CD4-positive, alpha-beta T cell treated with Interleukin-10 for 1 hour (primary cell): ENCODE results near the gene TATDN2.
A peak's percentile ranks its signal among the peaks of the same experiment; 100 is the strongest.

ENCODE experiments used
- DNase-seq: peaks from one replicate; pipeline ENCODE4 v3.0.0-alpha.2; 2020

Gene TATDN2

DNA sequence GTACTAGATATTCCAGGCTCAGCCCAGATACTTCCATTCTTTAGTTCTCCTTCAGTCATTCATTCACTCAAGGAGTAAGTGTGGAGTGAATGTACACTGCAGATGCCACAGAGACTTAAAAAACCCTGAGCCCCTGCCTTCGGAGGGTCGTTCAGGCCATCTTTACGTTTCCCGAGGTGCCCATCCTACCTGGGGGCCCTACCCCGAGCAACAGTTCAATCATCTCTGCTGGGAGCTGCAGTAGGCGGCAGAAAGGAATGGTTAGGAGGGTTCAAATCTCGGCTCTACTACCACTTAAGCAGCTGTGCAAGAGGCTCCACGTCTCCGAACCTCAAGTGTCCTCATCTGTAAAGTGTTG, 72.0 kb downstream of the TATDN2 start:
- no peak for DNase-seq

DNA sequence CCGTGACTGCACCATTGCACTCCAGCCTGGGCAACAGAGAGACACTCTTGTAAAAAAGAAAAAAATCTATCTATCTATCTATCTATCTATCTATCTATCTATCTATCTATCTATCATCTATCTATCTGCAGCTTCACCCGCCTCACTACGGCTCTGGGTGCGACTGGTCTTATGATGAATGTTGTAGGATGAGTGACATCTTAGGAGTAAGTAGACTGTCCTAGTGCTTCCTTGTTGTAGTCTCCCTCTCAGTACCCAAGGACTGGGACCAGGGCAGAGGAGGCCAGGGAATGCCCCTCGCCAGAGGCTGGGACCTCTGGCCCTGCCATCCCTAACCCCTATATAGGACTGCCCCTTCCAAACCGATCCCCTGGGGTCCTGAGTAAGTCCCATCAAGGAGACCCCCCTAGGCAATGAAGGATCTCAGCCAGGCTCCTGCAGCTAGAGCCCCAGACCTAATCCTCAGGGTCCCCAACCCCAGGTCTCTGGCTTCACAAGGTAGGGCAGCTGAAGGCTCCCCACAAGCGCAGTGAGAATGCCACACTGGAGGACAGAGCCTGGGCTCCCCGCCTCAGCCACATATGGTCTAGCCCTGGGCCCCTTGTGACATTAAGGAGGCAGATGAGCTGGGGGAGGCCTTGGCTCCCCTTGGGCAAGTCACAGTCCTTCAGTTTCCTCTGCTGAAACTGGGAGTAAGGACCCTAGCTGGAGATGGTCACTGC, 73.5 kb downstream of the TATDN2 start:
- no peak for DNase-seq

DNA sequence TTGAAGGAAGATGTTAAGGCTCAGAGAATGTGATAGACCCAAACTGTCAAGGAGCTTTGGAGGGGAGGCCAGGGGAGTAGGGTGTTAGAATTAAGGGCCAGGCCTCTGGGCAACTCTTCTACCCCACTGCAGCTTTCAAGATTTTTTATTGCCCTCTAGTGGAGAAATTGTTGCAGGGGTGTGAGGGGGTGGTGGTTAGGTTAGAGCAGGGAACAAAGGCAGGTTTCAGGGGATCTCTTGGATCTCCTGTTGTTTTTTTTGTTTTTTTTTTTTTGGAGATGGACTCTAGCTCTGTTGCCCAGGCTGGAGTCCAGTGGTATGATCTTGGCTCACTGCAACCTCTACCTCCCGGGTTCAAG, 74.1 kb downstream of the TATDN2 start:
- peak; percentile 43 for DNase-seq

DNA sequence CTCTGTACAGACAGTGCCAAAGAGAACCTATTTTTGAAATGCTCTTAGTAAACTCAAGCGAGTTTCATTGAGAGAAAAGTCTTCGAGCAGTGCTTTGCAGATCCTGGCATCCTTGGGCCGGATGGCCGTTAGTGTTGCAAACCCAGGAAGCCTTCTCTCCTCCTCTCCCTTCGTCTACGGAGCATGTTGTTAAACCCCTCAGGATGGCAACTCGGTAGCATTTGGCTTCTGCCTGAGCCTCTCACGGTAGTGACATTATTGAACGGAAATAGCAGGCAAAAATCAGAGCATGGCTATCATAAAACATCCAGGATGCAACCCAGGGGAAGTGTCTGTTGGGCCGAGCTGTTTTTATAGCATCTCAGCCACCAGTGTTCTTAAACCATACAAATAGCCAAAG, 79.3 kb downstream of the TATDN2 start:
- no peak for DNase-seq

DNA sequence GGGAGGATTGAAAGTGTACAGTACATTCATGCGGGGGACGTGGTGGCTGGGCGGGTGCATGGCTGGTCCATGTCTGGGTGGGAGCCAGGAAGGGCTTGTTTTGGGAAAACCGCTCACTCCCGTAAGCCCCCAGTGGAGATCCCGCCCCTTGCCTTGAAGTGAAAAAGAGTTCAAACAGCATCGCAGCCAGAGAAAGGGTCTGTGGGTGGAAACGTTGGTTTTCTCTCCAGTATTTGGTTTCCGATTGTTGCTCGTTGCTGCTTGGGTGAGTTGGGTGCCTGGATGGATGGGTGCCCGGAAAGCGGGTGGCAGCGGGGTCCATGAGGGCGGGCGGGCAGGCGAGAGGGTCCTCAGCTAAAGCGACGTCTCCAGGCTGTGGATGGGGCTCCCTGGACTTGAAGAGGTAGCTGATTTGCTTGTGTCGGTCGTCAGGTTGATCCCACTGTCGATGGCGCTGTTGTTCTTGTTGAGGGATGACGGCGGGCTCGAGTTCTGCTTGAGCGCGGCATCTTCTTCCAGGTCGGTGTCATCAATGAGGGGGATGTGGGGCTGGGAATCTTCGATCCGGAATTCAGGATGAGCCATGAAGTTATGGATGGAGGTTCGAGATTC, 80.3 kb downstream of the TATDN2 start:
- no peak for DNase-seq

DNA sequence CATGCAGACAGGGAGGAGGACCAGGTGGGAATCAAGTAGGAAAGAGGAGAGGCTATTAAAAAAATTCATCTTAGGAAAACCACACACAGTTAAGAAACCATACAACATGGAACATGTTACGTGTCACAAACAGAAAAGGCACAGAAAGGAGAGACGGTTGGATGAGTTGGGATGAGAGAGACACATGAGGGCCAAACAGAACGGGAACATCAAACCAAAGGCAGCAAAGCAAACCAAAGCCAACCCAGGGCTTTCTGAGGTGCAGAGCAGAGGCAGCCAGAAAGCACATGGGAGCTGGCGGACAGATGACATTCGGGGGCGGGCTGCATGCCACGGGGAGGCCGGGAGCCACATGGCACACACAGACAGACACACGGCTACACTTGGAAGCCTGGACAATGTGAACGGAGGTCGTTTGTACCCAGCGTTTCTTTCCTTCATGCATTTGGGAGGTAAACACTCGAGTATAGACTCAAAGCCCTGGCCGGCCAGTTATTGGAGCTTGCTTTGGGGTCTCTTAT, 81.3 kb downstream of the TATDN2 start:
- DNase-seq: no peak

DNA sequence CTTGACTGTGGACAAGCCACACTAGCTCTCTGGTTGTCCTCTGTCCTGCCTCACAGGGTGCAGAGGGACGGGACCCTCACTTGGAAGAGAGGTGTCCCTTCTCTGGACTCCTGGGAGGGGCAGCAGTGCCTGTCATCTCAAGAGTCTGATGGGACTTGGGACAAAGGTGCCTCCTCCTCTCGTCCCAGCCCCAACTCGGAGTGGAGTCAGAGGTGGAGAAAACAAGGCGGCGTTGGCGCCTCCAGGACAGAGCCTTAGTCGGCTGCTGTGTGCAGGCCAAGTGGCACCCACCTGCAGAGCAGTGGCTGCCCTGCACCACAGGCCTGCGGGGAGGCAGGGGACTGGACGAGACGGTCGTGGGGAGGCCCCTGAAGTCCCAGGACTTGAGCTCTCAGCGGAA, 82.1 kb downstream of the TATDN2 start:
- no peak for DNase-seq
